NT2/D1 (cell line): Measurements from ENCODE around the gene VAPB.

Source experiments
- YY1 ChIP-seq: IDR thresholded peaks from 2 replicates; pipeline ENCODE4 v1.6.1; 2011; ENCODE audit not compliant: insufficient read length, insufficient read depth
- ZNF274 ChIP-seq: IDR thresholded peaks from 2 replicates; pipeline ENCODE4 v1.6.1; 2011; ENCODE audit warnings: mild to moderate bottlenecking, low read depth, low read length

DNA sequence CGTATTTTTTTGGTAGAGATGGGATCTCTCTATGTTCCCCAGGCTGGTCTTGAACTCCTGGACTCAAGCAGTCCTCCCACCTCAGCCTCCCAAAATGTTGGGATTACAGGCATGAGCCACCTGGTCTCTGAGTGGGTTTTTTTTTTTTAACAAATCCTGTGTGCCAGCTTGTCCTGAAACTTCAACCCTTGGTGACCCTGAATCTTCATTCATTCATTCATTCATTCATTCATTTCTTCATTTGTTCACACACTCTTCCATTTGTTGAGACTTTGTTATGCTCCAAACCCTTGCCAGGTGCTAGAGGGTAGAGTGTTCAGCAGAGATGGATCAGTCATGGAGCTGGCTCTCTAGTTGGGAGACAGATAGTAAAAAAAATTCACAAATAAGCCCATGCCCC is 12.0 kb upstream of the VAPB start:
- TF ChIP-seq YY1 = no peak
- TF ChIP-seq ZNF274 = no peak
